GM13977 (cell line): Measurements from ENCODE around the gene LDAH.
A peak's percentile ranks its signal among the peaks of the same experiment; 100 is the strongest.

Experiments
- DNase-seq: peaks from one replicate; pipeline ENCODE4 v3.0.0; 2012; ENCODE audit warnings: low spot score
- CTCF ChIP-seq: IDR thresholded peaks from 2 replicates; pipeline ENCODE4 v1.5.1; 2012; ENCODE audit warnings: mild to moderate bottlenecking, control low read depth; ENCODE audit not compliant: insufficient read depth; ENCODE audit errors: extremely low read depth, missing control alignments
- in situ Hi-C: fragments of 300-500 bp; cut with MboI; formaldehyde crosslinking; loops from one replicate; pipeline ENCODE4 v1.12.0; 2022; ENCODE audit warnings: low sequenced_read_pairs, low pct_unique_long_range_greater_than_20kb, mixed read lengths, inconsistent platforms; ENCODE audit not compliant: unreplicated experiment

Gene LDAH

GRCh38 chr2:20653695-20654534, 169.0 kb downstream of the LDAH start:
- in situ Hi-C loops = no loop called here
- DNase-seq = no peak
- TF ChIP-seq CTCF = no peak

- TF ChIP-seq CTCF = no peak
- DNase-seq = no peak
- in situ Hi-C loops = no loop called here
Measured at GRCh38 chr2:20652673-20653575, 170.0 kb downstream of the LDAH start.

GRCh38 chr2:20652141-20652540, 170.8 kb downstream of the LDAH start:
- no peak for DNase-seq
- in situ Hi-C loops = no loop called here
- TF ChIP-seq CTCF = no peak

- no peak for TF ChIP-seq CTCF
- DNase-seq = no peak
- in situ Hi-C loops = no loop called here
Measured at GRCh38 chr2:20651731-20652099, 171.2 kb downstream of the LDAH start.

GRCh38 chr2:20650877-20651730, 171.8 kb downstream of the LDAH start, which contains the start of gene HS1BP3:
Gene HS1BP3, minus strand, starts transcription at chr2:20651098. Its CDS starts 35 bp downstream, at chr2:20651063.
- TF ChIP-seq CTCF = peak; percentile 97
- in situ Hi-C loops = no loop called here
- peak; percentile 98 for DNase-seq

- in situ Hi-C loops = no loop called here
- no peak for TF ChIP-seq CTCF
- DNase-seq = peak; percentile 56
Measured at GRCh38 chr2:20650393-20650876, 172.5 kb downstream of the LDAH start.
